ENCODE measurements around the gene ITGA11.
A peak's percentile ranks its signal among the peaks of the same experiment; 100 is the strongest.

ITGA11 gene

DNA sequence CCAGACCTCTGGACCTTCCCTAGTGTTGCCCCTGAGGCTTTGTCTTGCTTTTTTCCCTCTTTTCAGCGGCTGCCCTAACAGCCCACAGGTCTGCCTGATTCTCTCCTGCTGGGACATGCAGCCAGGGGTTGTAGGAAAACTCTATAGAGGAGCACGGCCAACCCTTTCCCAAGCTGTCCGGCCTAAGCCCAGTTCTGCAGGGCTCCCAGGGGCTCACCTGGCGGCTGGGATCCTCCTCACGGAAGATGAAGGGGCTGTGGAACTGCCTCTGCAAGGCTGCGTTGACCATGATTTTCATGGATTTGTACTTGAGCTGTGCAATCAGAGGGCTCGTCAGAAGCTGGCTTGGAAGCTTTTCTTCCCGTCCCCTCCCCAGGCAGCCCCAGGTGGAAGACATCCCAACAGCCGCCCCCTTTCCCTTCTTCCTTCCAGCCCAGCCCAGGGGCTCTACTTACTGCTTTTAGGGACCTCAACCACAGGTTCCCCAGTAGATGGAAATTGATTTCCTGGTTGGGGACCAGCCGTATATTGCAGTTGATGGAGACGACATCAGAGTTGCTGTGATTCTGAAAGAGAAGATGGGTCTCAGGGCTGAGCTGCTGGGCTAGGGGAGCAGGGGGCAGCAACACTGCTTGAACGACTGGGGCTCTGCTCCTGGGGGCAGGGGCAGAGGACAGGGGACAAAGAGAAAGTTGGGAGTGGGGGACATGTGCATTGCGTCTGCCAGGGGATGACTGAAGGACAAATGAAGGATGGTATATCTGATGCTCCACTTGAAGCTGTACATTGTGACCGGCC is 124.6 kb downstream of the ITGA11 start:
- no peak for DNase-seq

DNA sequence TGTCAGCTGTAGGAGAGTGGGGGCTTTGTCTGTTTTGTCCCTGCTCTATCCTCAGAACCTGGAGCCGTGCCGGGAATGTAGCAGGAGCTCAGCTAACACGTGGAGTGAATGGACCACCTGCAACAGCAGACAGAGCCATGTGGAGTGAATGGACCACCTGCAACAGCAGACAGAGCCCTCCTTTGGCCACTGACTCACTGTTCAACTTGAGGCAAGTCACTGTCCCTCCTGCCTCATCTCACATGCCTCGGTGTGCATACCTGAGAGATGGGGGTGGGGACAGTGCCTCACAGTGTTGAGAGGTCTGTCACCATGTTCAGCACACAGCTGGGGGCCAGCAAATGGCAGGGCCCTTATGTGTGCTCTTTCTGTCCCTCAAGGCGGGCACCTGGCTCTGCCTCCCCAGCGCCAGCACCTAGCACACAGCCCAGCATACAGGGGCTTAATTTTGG is 126.5 kb downstream of the ITGA11 start:
- DNase-seq: no peak

DNA sequence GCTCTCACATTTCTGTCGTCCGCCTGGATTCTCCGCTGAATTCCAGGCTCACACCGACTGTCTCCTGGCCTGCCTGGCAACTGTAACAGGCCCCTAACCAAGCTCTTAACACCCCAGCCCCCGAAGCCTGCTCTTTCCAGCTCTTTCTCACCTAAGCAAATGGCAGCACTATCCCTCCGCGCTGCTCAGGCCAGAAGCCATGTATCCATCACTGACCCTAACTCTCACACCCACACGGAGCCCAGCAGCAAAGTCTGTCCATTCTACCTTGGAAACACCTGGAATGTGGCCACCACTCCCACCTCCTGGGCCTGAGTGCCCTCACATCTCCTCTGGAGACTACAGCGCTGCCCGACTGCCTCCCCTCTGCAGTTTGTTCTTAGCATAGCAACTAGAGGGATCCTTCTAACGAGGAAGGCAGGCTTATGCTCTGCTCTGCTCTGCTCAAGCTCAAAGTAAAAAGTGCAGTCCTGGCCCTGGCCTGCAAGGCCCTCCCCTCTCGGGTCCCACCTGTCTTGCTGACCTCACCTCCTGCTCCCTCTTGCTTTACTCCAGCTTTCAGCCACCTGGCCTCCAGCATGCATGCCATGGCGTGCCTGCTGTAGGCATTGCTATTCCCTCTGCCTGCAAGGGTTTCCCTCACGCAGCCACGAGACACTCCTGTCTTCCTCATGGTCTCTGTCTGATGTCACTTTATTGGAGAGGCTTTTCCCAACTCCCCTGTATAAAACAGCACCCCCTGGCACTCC is 127.2 kb downstream of the ITGA11 start:
- DNase-seq: no peak

DNA sequence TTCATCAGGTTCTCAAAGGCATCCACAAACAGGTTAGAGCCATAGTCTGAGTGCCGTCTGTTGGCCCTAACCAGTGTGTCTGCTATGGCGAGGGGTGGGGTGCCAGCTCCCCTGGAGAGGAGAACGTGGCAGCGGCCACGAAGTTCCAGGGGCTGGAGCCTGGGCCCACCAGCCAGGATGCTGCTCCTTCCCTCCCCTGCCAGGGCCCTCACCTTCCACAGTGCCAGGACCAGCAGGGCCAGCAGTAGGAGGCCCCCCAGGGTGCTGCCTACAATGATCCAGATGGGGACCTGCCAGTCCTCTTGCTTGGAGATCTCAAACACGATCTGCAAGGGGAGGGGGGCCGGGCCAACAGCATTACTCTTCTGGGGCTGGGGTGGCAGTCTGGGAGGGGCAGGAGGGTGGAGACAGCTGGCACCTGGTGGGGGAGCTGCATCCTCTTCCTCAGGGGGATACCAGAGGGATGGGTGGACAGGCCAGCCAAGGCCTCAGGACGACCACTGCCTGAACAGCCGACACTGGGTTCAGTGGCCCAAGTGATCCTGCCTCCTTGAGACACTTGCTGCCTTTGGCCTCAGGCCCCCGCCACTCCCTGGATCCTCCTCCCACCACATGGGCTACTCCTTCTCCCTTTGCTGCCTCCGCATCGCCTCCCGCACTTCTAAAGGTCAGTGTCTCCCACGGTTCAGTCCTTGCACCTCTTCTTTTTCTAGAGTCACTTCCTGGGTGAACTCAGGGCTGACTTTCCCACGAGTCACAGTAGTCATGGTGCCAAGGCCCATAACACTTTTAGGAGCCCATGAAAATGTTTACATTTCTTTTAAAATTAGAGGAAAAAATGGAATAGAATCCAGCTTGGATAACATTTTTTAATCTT is 128.2 kb downstream of the ITGA11 start:
- no peak for DNase-seq

DNA sequence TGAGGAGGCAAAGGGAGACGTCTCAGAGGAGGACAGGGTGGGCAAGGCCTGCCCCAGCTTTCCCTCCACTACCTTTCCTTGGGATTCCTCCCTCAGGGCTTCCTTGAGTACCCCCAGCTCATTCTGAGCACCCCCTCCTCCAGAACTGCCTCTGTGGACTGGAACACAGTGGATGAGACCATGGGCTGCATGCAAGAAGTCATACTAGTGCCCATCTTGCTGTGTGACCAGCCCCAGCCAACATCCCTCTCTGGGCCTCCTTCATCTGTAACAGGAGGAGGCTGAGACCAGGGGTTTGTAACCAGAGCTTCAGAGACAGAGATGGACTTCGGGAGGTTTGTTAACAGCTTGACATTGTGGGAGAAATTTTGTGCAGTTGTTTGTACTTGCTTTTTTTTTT is 128.8 kb downstream of the ITGA11 start:
- no peak for DNase-seq

DNA sequence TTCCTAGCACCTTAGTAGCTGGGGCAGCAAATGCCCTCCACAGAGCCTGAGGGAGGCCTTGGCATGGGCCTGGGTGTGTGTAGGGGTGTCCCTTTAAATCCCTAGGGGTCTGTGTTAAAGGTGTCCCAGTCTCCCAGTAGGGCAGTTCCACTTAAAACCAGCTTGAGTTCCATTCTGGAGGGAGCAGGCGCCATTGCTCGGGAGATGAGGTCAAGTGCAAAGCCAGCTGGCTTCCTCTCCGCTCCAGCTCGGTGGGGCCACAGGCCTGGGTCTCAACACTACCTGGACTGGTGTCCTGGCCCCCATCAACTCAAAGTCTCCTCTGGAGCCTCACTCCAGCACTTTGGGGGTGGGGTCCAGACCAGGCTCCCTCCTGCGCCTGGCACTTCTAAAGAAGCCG is 129.2 kb downstream of the ITGA11 start:
- DNase-seq: no peak

DNA sequence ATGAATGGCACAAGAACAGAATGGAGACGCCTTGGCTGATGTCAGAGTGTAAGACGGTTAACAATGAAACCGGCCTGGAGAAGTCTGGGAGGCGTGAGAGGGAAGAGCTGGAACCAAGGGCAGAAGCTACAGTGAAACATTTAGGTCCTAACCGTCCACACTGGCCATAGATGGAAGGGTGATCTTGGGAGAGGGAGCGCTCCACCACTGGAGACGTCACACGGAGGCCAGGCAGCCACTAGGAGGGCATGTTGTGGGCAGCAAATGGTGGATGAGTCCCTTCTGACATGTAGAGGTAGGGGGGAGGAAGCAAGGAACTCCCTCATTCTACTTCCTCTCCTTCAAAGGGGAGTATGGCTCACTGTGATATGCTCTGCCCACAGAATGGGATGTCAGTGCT is 130.7 kb downstream of the ITGA11 start:
- DNase-seq: no peak

DNA sequence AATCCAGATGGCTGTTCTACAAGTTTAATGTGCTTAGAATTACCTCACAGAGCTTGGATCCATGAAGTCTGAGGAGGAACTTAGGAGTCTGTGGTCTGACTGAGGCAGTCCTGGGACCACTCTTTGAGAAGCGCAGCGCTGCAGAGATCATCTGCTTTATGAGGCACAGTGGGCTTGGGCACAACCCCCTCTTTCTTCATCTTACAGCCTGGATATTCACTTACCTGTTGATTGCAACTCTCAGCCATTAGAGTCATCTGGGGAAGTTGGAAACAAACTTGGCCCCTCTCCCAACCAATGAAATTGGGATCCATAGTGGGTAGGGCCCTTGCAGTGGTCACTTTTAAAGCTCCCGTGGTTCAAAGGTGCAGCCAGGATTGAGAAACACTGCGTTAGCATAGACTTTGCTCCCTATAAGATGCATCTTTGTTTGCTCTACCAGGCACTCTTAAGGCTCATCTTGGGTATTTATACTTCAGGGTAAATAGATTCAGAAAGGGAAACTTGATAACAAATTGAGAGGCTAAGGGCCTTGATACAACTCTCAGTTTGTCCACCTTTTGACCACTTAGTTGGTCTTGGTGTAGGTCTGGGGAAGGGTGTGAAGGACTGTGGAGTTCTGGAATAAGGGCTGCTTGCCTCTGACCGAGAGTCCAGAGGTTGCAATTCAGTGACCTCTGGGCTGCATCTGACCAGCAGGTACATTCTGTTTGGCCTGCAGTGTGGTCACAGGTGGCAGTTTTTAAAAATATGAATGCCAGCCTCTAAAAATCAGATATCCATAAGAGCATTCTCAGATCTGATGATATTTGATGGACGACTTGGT is 131.6 kb downstream of the ITGA11 start:
- DNase-seq: no peak

DNA sequence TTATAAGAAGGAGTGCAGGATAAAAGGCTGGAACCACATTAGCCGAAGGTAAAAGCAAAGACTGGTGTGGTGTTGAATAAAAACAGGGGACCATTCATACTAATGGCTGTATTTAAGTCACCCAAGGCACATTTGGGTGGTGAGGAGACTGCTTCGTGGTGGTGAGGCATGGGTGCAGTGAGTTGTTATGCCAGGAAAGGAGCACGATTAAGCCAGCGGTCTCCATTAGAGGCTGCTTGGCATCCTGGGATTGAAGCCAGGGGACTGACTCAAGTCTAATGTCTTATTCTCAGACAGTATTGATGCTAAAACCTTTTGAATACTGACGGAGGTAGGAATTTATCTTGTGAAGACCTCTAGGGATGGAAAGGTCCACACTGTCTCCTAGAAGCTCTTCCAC is 132.5 kb downstream of the ITGA11 start:
- no peak for DNase-seq

DNA sequence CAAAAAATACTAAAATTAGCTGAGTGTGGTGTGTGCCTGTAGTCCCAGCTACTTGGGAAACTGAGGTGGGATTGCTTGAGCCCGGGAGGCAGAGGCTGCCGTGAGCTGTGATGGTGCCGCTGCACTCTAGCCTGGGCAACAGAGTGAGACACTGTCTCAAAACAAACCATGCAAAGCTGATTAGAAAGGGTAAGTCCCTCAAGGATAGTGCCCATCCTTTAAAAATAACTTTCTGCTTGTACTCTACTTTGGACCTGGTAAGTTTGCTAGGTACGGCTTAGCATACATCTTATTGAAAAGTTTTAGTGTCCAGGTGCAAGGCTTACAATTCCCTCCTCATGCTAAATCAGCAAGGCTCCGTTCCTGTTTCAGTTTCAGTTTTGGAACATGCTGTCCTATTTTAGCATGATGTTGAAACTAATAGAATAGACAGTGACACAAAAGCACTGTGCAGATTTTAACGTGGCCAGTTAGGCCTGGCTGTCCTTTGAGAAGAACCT is 133.0 kb downstream of the ITGA11 start:
- peak; percentile 17 for DNase-seq

DNA sequence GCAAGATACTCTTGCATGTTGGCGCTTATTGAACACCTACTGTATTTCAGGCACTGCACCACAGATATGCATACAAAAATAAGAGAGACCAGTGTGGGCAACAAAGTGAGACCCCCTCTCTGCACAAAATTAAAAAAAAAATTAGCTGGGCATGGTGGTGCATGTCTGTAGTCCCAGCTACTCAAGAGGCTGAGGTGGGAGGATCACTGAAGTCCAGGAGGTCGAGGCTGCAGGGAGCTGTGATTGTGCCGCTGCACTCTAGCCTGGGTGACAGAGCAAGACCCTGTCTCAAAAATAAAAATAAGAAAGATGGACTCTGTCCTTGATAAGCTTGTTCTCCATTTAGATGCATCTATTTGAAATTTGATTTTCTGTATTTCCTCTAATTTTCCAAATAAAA is 133.6 kb downstream of the ITGA11 start:
- DNase-seq: no peak

DNA sequence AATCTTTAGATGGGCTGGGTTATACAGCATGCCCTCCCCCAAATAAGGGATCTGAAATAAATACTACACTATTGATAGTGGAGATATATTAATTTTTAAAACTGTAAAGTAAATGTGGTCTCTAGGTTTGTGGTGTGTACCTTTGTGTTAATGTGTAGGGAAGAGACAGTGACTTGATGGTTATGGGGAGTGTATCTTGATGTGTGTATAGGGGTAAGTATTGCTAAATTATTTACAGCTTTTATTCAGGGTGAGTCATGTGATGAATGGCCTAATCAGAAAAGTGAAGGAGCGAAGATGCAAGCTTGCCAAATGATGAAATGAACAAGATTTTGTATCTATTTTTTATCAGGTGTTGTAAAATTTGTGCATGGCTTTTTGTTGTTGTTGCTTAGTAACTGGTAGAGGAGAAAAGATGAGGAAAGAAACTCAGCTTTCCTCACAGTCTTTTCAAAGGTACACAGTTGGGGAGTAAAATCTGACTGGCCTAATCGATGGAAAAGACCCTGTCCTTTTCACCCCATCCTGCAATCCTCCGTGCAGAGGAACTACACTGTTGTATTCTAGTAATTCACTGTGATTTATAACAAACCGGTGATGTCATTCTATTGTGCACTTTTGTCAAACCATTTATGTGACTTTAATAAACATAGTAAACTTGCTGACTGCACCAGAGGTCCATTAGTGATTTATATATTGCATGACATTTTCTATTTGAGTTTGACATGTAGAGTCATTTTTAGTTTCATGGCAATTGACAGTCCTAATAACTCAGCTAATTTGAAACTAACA is 136.8 kb downstream of the ITGA11 start:
- no peak for DNase-seq

DNA sequence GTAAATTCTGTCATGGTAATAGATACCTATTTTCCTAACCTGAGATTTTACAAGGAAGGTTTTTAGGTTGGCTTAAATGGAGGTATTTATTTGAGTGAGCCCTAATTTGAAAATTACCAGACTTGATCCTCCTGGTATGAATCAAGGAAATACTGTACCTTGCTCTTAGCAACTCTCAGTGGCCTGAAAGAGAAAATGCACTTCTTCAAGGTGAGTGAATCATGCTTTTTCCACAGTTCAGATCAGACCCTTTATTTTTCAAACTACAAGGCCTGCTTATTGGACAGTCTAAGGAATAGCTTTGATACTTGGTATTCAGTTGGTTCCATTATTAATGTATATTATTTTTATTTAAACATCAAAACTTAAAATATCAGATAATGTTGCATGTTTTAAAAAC is 139.0 kb downstream of the ITGA11 start:
- DNase-seq: no peak

DNA sequence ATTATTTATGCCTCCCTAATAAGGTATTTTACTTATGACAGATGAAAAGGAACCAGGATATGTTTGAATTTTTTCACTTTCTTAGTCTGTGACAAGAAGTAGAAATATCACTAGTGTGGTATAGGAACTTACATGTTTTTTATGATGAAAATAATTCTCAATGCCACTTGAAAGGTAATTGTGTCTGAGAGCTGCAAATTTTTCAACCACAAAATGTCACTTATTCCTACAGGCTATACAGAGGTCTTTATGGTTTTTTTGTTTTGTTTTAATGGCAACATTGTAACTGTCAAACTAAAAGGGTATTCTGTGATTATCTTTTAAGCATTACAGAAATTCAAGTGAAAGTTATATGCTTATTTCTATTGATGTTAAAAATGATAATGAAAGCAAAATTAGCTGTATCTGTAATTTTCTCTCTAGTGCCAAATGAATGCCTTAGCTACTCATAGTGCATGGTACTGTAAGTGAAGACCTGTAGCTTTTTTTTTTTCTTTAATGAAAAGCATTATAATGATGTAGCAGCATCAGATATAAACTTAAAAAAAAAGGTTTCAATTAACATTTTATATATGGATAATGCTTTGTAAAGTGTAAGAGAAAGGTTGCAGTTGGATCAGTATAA is 139.7 kb downstream of the ITGA11 start:
- DNase-seq: no peak

DNA sequence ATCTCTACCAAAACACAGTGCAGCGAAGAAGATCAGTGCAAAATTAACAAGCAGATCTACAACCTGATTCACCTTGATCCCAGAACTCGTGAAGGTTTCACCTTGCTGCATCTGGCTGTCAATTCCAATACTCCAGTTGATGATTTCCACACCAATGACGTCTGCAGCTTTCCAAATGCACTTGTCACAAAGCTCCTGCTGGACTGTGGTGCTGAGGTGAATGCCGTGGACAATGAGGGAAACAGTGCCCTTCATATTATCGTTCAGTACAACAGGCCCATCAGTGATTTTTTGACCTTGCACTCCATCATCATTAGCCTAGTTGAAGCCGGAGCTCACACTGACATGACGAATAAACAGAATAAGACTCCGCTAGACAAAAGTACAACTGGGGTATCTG is 141.2 kb downstream of the ITGA11 start:
- DNase-seq: no peak

DNA sequence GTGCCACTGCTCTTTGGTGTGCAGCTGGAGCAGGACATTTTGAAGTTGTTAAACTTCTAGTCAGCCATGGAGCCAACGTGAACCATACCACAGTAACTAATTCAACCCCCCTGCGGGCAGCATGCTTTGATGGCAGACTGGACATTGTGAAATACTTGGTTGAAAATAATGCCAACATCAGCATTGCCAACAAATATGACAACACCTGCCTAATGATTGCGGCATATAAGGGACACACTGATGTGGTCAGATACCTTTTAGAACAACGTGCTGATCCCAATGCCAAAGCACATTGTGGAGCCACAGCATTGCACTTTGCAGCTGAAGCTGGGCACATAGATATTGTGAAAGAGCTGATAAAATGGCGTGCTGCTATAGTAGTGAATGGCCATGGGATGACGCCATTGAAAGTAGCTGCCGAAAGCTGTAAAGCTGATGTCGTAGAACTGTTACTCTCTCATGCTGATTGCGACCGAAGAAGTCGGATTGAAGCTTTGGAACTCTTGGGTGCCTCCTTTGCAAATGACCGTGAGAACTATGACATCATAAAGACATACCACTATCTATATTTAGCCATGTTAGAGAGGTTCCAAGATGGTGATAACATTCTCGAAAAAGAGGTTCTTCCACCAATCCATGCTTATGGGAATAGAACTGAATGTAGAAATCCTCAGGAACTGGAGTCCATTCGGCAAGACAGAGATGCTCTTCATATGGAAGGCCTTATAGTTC is 142.2 kb downstream of the ITGA11 start:
- DNase-seq: no peak

DNA sequence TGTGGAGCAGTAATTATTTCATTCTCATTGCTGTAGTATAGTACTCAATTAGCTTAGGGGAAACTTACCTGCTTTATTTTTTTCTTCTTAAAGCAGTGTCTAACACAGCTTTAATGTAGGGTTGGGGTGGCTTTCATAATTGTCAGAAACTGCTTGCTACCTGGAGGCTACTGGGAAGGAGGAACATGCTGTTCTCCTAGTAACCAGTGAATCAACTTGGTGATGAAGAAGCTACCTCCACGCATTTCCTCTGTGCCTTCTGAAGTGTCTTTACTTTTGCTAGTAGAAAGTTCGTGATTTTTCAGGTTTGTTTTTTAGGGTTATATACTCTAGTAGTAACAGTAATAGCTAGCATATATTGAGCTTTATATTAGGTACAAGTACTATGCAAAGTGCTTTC is 142.9 kb downstream of the ITGA11 start:
- DNase-seq: no peak

DNA sequence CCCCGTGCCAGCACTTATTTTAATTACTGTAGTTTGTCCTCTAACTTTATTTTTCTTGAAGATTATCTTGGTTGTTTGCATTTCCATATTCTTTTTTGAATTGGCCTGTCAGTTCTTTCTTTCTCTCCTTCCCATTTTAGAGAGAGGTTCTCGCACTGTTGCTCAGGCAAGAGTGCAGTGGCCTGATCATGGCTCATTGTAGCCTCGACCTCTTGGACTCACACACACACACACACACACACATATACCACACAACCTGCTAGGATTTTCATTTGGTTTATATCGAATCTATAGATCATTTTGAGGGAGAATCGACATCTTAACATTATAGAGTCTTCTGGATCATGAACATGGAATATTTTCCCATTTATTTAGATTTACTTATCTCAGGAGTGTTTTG is 145.7 kb downstream of the ITGA11 start:
- DNase-seq: no peak

DNA sequence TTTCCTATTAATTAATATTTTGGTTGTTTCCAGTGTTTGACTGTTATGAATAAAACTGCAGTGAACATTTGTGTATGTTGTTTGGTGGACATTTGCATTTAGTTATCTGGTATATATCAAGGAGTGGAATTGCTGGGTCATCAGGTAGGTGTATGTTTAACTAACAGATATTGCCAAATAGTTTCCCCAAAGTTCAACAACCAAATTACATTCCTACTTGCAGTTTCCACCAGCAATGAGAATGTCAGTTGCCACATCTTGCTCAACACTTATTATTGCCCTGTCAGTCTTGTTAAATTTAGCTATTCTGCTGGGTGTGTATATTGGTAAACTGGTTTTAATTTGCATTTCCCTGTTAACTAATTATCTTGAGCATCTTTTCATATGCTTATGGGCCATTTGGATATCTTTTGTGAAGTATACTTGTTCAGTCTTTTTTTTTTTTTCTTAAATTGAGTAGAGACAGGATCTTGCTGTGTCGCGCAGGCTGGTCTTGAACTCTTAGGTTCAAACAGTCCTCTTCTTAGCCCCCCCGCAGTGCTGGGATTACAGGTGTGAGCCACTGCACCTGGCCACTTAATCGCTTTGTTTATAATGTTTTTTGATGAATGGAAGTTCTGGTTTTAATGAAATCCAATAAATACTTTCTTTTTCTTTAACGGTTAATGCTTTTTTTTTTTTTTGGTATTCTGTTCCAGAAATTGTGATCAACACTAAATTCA is 146.5 kb downstream of the ITGA11 start:
- DNase-seq: no peak
